Lower leg skin (tissue), 3 donors: Measurements from ENCODE around the gene NMNAT2.

ENCODE experiments used
- CTCF ChIP-seq, 3 donors: fragments of 450-650 bp; IDR thresholded peaks; one replicate each; pipeline ENCODE4 v1.5.1; 2016; ENCODE audit warnings: antibody characterized with exemption in 3 of 3, mild to moderate bottlenecking in 3 of 3, moderate library complexity in 2 of 3
- POLR2A ChIP-seq, 2 donors: fragments of 450-650 bp; IDR thresholded peaks; one replicate each; pipeline ENCODE4 v1.6.1; 2016 to 2017; ENCODE audit warnings: antibody characterized with exemption in 2 of 2, mild to moderate bottlenecking in 1 of 2, moderate library complexity in 1 of 2

DNA sequence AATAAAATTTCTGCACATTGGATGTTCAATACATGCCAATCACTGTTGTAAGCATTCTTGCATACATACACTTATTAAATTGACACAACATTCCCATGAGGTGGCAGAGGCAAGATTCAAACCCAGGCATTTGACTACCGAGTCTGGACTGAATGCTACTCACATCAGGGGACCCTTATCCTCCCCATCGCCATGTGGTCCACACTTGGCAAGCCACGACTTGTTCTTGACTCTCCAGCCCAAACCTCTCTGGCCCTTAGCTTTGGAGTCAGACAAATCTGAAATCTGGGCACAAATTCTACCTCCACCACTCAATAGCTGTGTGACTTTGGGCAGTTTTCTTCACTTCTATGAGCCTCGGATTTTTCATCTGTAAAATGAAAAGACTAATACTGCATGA is 57.1 kb downstream of the NMNAT2 start:
- no peak for TF ChIP-seq CTCF (IDR thresholded peaks at IDR 0.05)
- no peak for TF ChIP-seq POLR2A (IDR thresholded peaks at IDR 0.05)
